Transverse colon (tissue), 4 donors: ENCODE measurements around the gene IMPACT. TPM values are rescaled to one million over a fixed set of nuclear protein-coding genes. Genes with fewer than 3 reads are reported as not detected.

Source experiments
- DNase-seq: peaks from one replicate; pipeline ENCODE4 v3.0.0-alpha.2; 2019
- H3K27ac ChIP-seq, 4 donors: fragments of 200-600 bp; sonication (generic); 2 replicates each; pipeline ENCODE4 v1.5.1; 2016 to 2018; ENCODE audit warnings: inconsistent platforms in 4 of 4
- H3K27me3 ChIP-seq: fragments of 200-600 bp; sonication (generic); 2 replicates; pipeline ENCODE4 v1.5.1; 2017; ENCODE audit warnings: inconsistent platforms
- H3K36me3 ChIP-seq, 4 donors: fragments of 200-600 bp; sonication (generic); 2 replicates each; pipeline ENCODE4 v1.5.1; 2017 to 2019; ENCODE audit warnings: inconsistent platforms in 4 of 4
- H3K4me1 ChIP-seq, 4 donors: fragments of 200-600 bp; sonication (generic); 2 replicates each; pipeline ENCODE4 v1.5.1; 2017 to 2020; ENCODE audit warnings: inconsistent platforms in 4 of 4
- H3K4me3 ChIP-seq, 4 donors: fragments of 200-600 bp; sonication (generic); 1 replicate in 1 of 4; 2 replicates in 3 of 4; pipeline versions ENCODE4 v1.5.1 to v1.6.1; 2017 to 2019; ENCODE audit warnings: inconsistent platforms in 4 of 4
- H3K9me3 ChIP-seq, 2 donors: fragments of 200-600 bp; sonication (generic); 2 replicates each; pipeline ENCODE4 v1.5.1; 2017 to 2019; ENCODE audit warnings: inconsistent platforms in 2 of 2
- EP300 ChIP-seq: sonication (generic); formaldehyde crosslinking; IDR thresholded peaks from one replicate; pipeline ENCODE4 v1.6.1; 2017; ENCODE audit warnings: antibody characterized with exemption, low read depth
- POLR2A ChIP-seq: fragments of 450-650 bp; IDR thresholded peaks from one replicate; pipeline ENCODE4 v1.6.1; 2016; ENCODE audit warnings: antibody characterized with exemption, mild to moderate bottlenecking, moderate library complexity
- POLR2AphosphoS5 ChIP-seq, 3 donors: sonication (generic); formaldehyde crosslinking; IDR thresholded peaks; one replicate each; pipeline ENCODE4 v1.6.1; 2016; ENCODE audit warnings: antibody characterized with exemption in 3 of 3
- WGBS, 2 donors: methylation state at CpG; one replicate each; pipeline ENCODE4 v1.1.5; 2018; ENCODE audit warnings: low coverage in 1 of 2; 5-methylcytosine and 5-hydroxymethylcytosine counted together
- in situ Hi-C, 4 donors: fragments of 200-750 bp; cut with MboI; loops; one replicate each; pipeline versions ENCODE4 v1.15.0 to v1.15.1; 2017; ENCODE audit warnings: low sequenced_read_pairs in 3 of 4, low pct_ligation_motif_present in 1 of 4, low pct_unique_long_range_greater_than_20kb in 1 of 4
- intact Hi-C: fragments of 100-400 bp; cut with DNase I; formaldehyde crosslinking; loops from one replicate; pipeline ENCODE4 v1.15.1; 2023; ENCODE audit warnings: low total_unique reads
- total RNA-seq, 4 donors: library from RNA; depleted of rRNA; stranded (reverse); fragments of >200 nt; gene quantifications; one replicate each; pipeline ENCODE4 v1.1.0, GENCODE V29; 2016
- TF ChIP-seq, protein P1 (sequence below), 5 experiments: fragments of 200-600 bp in 3 of 5; fragments of 450-650 bp in 2 of 5; sonication (generic) in 3 of 5; IDR thresholded peaks; 1 replicate in 2 of 5; 2 replicates in 3 of 5; pipeline ENCODE4 v1.5.1; 2016 to 2017; ENCODE audit warnings: antibody characterized with exemption in 5 of 5, inconsistent platforms in 3 of 5, mild to moderate bottlenecking in 2 of 5, moderate library complexity in 1 of 5

The IMPACT gene
- total RNA-seq, 4 donors from 2014 or later, result 12.4 to 18.0 (median 16.5) TPM

- in situ Hi-C loops, result no loop called here
- H3K4me3 ChIP-seq, result no peak overlapping the region
- no peaks in the 10 kb centered on the region for H3K4me1 ChIP-seq
- H3K36me3 ChIP-seq, result no peaks in the 10 kb centered on the region
- TF ChIP-seq POLR2AphosphoS5 (IDR thresholded peaks at IDR 0.05) (no peak), POLR2A (no peak), EP300 (no peak)
- TF ChIP-seq, protein P1, sequence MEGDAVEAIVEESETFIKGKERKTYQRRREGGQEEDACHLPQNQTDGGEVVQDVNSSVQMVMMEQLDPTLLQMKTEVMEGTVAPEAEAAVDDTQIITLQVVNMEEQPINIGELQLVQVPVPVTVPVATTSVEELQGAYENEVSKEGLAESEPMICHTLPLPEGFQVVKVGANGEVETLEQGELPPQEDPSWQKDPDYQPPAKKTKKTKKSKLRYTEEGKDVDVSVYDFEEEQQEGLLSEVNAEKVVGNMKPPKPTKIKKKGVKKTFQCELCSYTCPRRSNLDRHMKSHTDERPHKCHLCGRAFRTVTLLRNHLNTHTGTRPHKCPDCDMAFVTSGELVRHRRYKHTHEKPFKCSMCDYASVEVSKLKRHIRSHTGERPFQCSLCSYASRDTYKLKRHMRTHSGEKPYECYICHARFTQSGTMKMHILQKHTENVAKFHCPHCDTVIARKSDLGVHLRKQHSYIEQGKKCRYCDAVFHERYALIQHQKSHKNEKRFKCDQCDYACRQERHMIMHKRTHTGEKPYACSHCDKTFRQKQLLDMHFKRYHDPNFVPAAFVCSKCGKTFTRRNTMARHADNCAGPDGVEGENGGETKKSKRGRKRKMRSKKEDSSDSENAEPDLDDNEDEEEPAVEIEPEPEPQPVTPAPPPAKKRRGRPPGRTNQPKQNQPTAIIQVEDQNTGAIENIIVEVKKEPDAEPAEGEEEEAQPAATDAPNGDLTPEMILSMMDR (IDR thresholded peaks at IDR 0.05), result no peak
- H3K27ac ChIP-seq, result no peak overlapping the region
- intact Hi-C loops, result no loop called here
- DNase-seq, result no peak
- H3K27me3 ChIP-seq, result peaks cover 72% of the 10 kb centered on the region
- H3K9me3 ChIP-seq, result no peaks in the 10 kb centered on the region
- WGBS, 2 donors, result 85% methylated on average over 1 of the region's 1 CpG; no CpG with 5 or more reads in 1 of the 2 donors
Observed at GRCh38 chr18:24421831-24422230, 4.6 kb upstream of the IMPACT start.

GRCh38 chr18:24426073-24426397 lies 435 bp upstream of the IMPACT start:
- intact Hi-C loops (no loop called here), in situ Hi-C loops (no loop called here)
- WGBS, 2 donors, result 44 to 59% methylated on average over 6 to 11 of the region's 11 CpGs
- no peaks in the 10 kb centered on the region for H3K9me3 ChIP-seq
- H3K4me3 ChIP-seq, result peak overlapping the region; percentile 53 to 94 (median 66)
- peaks cover 36% of the 10 kb centered on the region for H3K27me3 ChIP-seq
- TF ChIP-seq, protein P1 (IDR thresholded peaks at IDR 0.05), result no peak
- no peak for TF ChIP-seq POLR2AphosphoS5 (IDR thresholded peaks at IDR 0.05)
- no peak for TF ChIP-seq EP300
- peaks cover 0 to 13% (median 6%) of the 10 kb centered on the region in 4 donors for H3K4me1 ChIP-seq
- H3K36me3 ChIP-seq, result no peaks in the 10 kb centered on the region
- peak overlapping the region; percentile 86 to 87 (median 86) for H3K27ac ChIP-seq
- no peak for DNase-seq

DNA sequence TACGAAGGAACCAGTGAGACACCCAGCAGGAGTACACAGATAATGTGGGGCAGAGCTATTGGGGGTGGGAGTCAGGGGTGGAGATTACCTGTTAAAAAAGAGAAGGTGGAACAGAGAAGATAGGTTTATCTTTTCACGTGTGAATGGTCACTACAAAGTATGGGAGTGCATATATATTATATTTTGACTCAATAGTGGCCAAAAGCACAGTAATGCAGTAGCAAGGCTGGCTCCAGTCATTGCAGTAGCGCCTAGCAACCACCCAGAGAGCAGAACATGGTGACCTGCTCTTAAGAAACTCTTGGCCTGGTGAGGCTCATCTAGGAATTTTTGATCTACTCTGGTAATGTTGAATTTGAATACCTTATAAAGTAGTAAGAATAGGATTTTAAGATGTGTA lies 1.0 kb downstream of the IMPACT start:
- Histone ChIP-seq H3K4me1 (peaks cover 0 to 13% (median 6%) of the 10 kb centered on the region in 4 donors), H3K9me3 (no peaks in the 10 kb centered on the region), H3K27me3 (peaks cover 24% of the 10 kb centered on the region), H3K4me3 (peak overlapping the region in 3 of 4 donors; percentile 63 to 94 (median 70)), H3K27ac (no peak overlapping the region), H3K36me3 (no peaks in the 10 kb centered on the region)
- 47 to 67% methylated on average over 2 to 3 of the region's 3 CpGs for WGBS, 2 donors
- no peak for DNase-seq
- TF ChIP-seq POLR2A (no peak), POLR2AphosphoS5 (IDR thresholded peaks at IDR 0.05) (no peak), EP300 (no peak)
- TF ChIP-seq, protein P1 (IDR thresholded peaks at IDR 0.05), result no peak
- in situ Hi-C loops (no loop called here), intact Hi-C loops (no loop called here)

DNA sequence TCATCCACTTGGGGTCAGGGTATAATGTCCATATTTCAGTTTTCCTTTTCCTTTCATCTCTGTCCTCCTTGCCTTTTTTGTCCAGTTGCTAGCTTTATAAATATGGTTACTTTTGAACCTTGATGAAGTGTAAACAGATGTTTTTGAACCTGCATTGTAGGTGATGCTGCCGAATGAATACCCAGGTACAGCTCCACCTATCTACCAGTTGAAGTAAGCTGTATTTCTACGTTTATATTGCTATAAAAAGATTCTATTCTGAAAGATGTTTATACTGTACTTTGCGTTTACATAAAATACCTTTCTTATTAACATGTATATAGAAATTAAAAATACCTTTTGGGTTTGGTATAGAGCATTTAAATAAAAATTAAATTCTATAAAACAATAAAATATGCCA lies 2.2 kb downstream of the IMPACT start:
- H3K4me1 ChIP-seq, result peaks cover 0 to 13% (median 6%) of the 10 kb centered on the region in 4 donors
- TF ChIP-seq POLR2AphosphoS5 (IDR thresholded peaks at IDR 0.05), result no peak
- no peak for TF ChIP-seq POLR2A
- H3K4me3 ChIP-seq, result no peak overlapping the region
- peaks cover 12% of the 10 kb centered on the region for H3K27me3 ChIP-seq
- no peaks in the 10 kb centered on the region for H3K36me3 ChIP-seq
- intact Hi-C loops (no loop called here), in situ Hi-C loops (no loop called here)
- 67 to 71% methylated on average over 3 of the region's 3 CpGs for WGBS, 2 donors
- DNase-seq, result no peak
- no peaks in the 10 kb centered on the region for H3K9me3 ChIP-seq
- no peak overlapping the region for H3K27ac ChIP-seq

DNA sequence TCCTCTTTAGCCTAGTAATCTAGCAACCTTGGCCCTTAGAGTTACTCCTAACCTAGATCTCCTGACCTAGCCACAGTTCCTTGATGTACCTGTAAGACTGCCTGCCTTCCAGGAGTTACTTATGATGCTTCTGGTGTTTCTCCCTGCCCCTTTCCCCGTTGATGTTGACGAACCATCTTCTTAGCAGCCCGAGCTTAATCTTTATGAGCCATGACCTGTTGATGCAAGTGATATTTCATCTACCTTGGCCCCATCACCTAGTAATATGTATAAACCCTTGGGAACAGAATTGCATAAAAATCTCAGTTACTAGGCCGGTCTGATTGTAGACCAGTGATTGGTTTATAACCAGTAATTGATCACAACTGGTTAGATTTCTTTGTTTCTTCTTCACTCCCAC lies 2.7 kb downstream of the IMPACT start:
- Histone ChIP-seq H3K27me3 (peaks cover 7% of the 10 kb centered on the region), H3K36me3 (no peaks in the 10 kb centered on the region), H3K27ac (no peak overlapping the region), H3K4me1 (peaks cover 0 to 16% (median 6%) of the 10 kb centered on the region in 4 donors), H3K4me3 (no peak overlapping the region), H3K9me3 (no peaks in the 10 kb centered on the region)
- intact Hi-C loops (no loop called here), in situ Hi-C loops (no loop called here)
- TF ChIP-seq, protein P1 (IDR thresholded peaks at IDR 0.05), result no peak
- TF ChIP-seq POLR2A (no peak), EP300 (no peak), POLR2AphosphoS5 (IDR thresholded peaks at IDR 0.05) (no peak)
- no peak for DNase-seq
- 86 to 93% methylated on average over 4 of the region's 4 CpGs for WGBS, 2 donors
